H9 (cell line): Measurements from ENCODE around the gene ADAM22. TPM values are rescaled to one million over a fixed set of nuclear protein-coding genes. Genes with fewer than 3 reads are reported as not detected.
A peak's percentile ranks its signal among the peaks of the same experiment; 100 is the strongest.
"Not testable (repeated sequence)": the region's sequence is repeated elsewhere in the genome, so short reads cannot be mapped to it uniquely, and the experiment has no call there.

Source experiments
- DNase-seq: peaks from one replicate; pipeline ENCODE4 v3.0.0-alpha.2; 2017
- H2AFZ ChIP-seq: one replicate; pipeline ENCODE4 v1.6.1; 2013; ENCODE audit warnings: mild to moderate bottlenecking, low read length, control low read depth, moderate library complexity
- H2AK5ac ChIP-seq: 2 replicates; pipeline ENCODE4 v1.6.1; 2013; ENCODE audit warnings: low read length, control low read depth, mixed read lengths; ENCODE audit not compliant: insufficient read length
- H2BK120ac ChIP-seq: one replicate; pipeline ENCODE4 v1.6.1; 2013; ENCODE audit warnings: low read depth, mild to moderate bottlenecking, low read length, control low read depth, inconsistent platforms; ENCODE audit not compliant: poor library complexity, severe bottlenecking
- H2BK12ac ChIP-seq: 2 replicates; pipeline ENCODE4 v1.6.1; 2013; ENCODE audit warnings: low read length, control low read depth, mixed read lengths, low read depth; ENCODE audit not compliant: insufficient read length
- H2BK15ac ChIP-seq: 2 replicates; pipeline ENCODE4 v1.6.1; 2013; ENCODE audit warnings: low read depth, low read length, control low read depth
- H2BK20ac ChIP-seq: one replicate; pipeline ENCODE4 v1.6.1; 2013; ENCODE audit warnings: low read depth, mild to moderate bottlenecking, low read length, control low read depth, inconsistent platforms; ENCODE audit not compliant: poor library complexity, severe bottlenecking
- H2BK5ac ChIP-seq: 2 replicates; pipeline ENCODE4 v1.6.1; 2013; ENCODE audit warnings: low read length, control low read depth, mixed read lengths; ENCODE audit not compliant: insufficient read length
- H3K14ac ChIP-seq: 2 replicates; pipeline ENCODE4 v1.6.1; 2013; ENCODE audit warnings: low read length, control low read depth; ENCODE audit not compliant: insufficient read depth
- H3K18ac ChIP-seq: 2 replicates; pipeline ENCODE4 v1.6.1; 2013; ENCODE audit warnings: low read depth, mild to moderate bottlenecking, mixed read lengths, low read length, control low read depth; ENCODE audit not compliant: insufficient read length
- H3K23ac ChIP-seq: 2 replicates; pipeline ENCODE4 v1.6.1; 2013; ENCODE audit warnings: low read length, control low read depth, mixed read lengths, low read depth; ENCODE audit not compliant: insufficient read length
- H3K23me2 ChIP-seq: 2 replicates; pipeline ENCODE4 v1.6.1; 2013; ENCODE audit warnings: low read depth, mild to moderate bottlenecking, mixed read lengths, low read length, control low read depth; ENCODE audit not compliant: insufficient read length, poor library complexity, severe bottlenecking
- H3K27ac ChIP-seq: 2 replicates; pipeline ENCODE4 v1.5.1; 2013; ENCODE audit warnings: low read length, control low read depth, mixed read lengths, low read depth; ENCODE audit not compliant: insufficient read length
- H3K27me3 ChIP-seq: 2 replicates; pipeline ENCODE4 v1.6.1; 2013; ENCODE audit warnings: low read length, control low read depth, inconsistent platforms; ENCODE audit not compliant: insufficient read depth
- H3K4ac ChIP-seq: 2 replicates; pipeline ENCODE4 v1.6.1; 2013; ENCODE audit warnings: low read depth, mild to moderate bottlenecking, control low read depth, inconsistent platforms, low read length, moderate library complexity
- H3K4me1 ChIP-seq: 2 replicates; pipeline ENCODE4 v1.6.1; 2013; ENCODE audit warnings: low read length, control low read depth, inconsistent platforms; ENCODE audit not compliant: insufficient read depth
- H3K4me2 ChIP-seq: 2 replicates; pipeline ENCODE4 v1.6.1; 2013; ENCODE audit warnings: low read length, control low read depth, mixed read lengths; ENCODE audit not compliant: insufficient read length, insufficient read depth
- H3K56ac ChIP-seq: 2 replicates; pipeline ENCODE4 v1.6.1; 2013; ENCODE audit warnings: low read depth, mild to moderate bottlenecking, mixed read lengths, low read length, control low read depth; ENCODE audit not compliant: insufficient read length
- H3K79me1 ChIP-seq: 2 replicates; pipeline ENCODE4 v1.6.1; 2013; ENCODE audit warnings: low read depth, mild to moderate bottlenecking, moderate library complexity, low read length, control low read depth, inconsistent platforms; ENCODE audit not compliant: insufficient read depth, poor library complexity, severe bottlenecking
- H3K79me2 ChIP-seq: 2 replicates; pipeline ENCODE4 v1.6.1; 2013; ENCODE audit warnings: low read length, control low read depth, inconsistent platforms; ENCODE audit not compliant: insufficient read depth
- H3K9ac ChIP-seq: 2 replicates; pipeline ENCODE4 v1.6.1; 2013; ENCODE audit warnings: low read length, control low read depth, mixed read lengths; ENCODE audit not compliant: insufficient read length; ENCODE audit errors: extremely low read depth
- H3K9me3 ChIP-seq: one replicate; pipeline ENCODE4 v1.6.1; 2013; ENCODE audit warnings: low read depth, low read length, inconsistent platforms; ENCODE audit not compliant: control insufficient read depth
- H3T11ph ChIP-seq: one replicate; pipeline ENCODE4 v1.6.1; 2013; ENCODE audit warnings: mild to moderate bottlenecking, low read length, control low read depth, inconsistent platforms
- H4K20me1 ChIP-seq: one replicate; pipeline ENCODE4 v1.6.1; 2013; ENCODE audit not compliant: control insufficient read depth, insufficient read length, insufficient read depth
- H4K5ac ChIP-seq: 2 replicates; pipeline ENCODE4 v1.6.1; 2013; ENCODE audit warnings: low read depth, mild to moderate bottlenecking, mixed read lengths, low read length, control low read depth; ENCODE audit not compliant: insufficient read length
- H4K8ac ChIP-seq: replicated peaks from 2 replicates; pipeline ENCODE4 v1.6.1; 2013; ENCODE audit warnings: low read length, control low read depth, mixed read lengths, low read depth; ENCODE audit not compliant: insufficient read length
- H4K91ac ChIP-seq: 2 replicates; pipeline ENCODE4 v1.6.1; 2013; ENCODE audit warnings: low read depth, mild to moderate bottlenecking, moderate library complexity, mixed read lengths, low read length, control low read depth; ENCODE audit not compliant: insufficient read length
- H3K27ac Mint-ChIP-seq, 3 experiments: 2 replicates in 2 of 3; 3 replicates in 1 of 3; pipeline ENCODE4 v1.8.0; 2020 to 2021; ENCODE audit warnings: mixed read lengths in 3 of 3, mild to moderate bottlenecking in 1 of 3, moderate library complexity in 1 of 3
- H3K27me3 Mint-ChIP-seq: 2 replicates; pipeline ENCODE4 v1.8.0; 2021; ENCODE audit warnings: low read depth, mild to moderate bottlenecking, moderate library complexity, mixed read lengths
- H3K36me3 Mint-ChIP-seq, 3 experiments: 2 replicates in 2 of 3; 3 replicates in 1 of 3; pipeline ENCODE4 v1.8.0; 2020 to 2021; ENCODE audit warnings: low read depth in 3 of 3, mixed read lengths in 3 of 3; ENCODE audit not compliant: insufficient read depth in 1 of 3
- H3K4me1 Mint-ChIP-seq, 2 experiments: 2 replicates each; pipeline ENCODE4 v1.8.0; 2020; ENCODE audit warnings: mixed read lengths in 2 of 2
- H3K4me3 Mint-ChIP-seq, 2 experiments: 2 replicates in 1 of 2; 3 replicates in 1 of 2; pipeline ENCODE4 v1.8.0; 2020 to 2021; ENCODE audit warnings: mild to moderate bottlenecking in 2 of 2, mixed read lengths in 2 of 2, moderate library complexity in 1 of 2
- H3K9me3 Mint-ChIP-seq, 2 experiments: 2 replicates in 1 of 2; 3 replicates in 1 of 2; pipeline ENCODE4 v1.8.0; 2020; ENCODE audit warnings: mild to moderate bottlenecking in 2 of 2, mixed read lengths in 2 of 2, moderate library complexity in 1 of 2
- WGBS: extraction: QIAGEN DNeasy Blood & Tissue Kit; methylation state at CpG from one replicate; pipeline ENCODE4 v1.1.7; 2013; ENCODE audit warnings: missing lambda C conversion rate, low lambda C conversion rate, mixed read lengths; ENCODE audit not compliant: insufficient read length; ENCODE audit errors: extremely low coverage; 5-methylcytosine and 5-hydroxymethylcytosine counted together
- total RNA-seq: library from RNA; stranded (reverse); gene quantifications from 2 replicates; pipeline ENCODE4 v1.2.1, GENCODE V29; 2021
- TF ChIP-seq, protein P1 (sequence below): fragments of 200-600 bp; sonication (generic); conservative IDR thresholded peaks from 3 replicates; pipeline ENCODE4 v1.8.0; 2021; ENCODE audit warnings: antibody characterized with exemption, mild to moderate bottlenecking

Gene ADAM22
- total RNA-seq, 1 experiment from 2014 or later: 8.7 TPM

DNA sequence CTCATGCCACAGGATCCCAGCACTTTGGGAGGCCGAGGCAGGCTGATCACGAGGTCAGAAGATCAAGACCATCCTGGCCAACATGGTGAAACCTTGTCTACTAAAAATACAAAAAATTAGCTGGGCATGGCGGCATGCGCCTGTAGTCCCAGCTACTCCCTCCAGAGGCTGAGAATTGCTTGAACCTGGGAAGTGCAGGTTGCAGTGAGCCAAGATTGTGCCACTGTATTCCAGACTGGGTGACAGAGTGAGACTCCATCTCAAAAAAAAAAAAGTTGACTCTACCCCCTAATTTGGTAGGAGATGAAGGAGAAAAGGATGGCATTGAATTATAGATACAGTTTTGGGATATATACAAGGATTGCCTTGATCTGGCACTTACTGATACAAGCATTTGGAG, 25.2 kb upstream of the ADAM22 start:
- not testable (repeated sequence) for H3K14ac ChIP-seq, H2BK12ac ChIP-seq, H3K23ac ChIP-seq, H3K56ac ChIP-seq, H4K5ac ChIP-seq, H2AK5ac ChIP-seq, H3K4me1 Mint-ChIP-seq, H3K27me3 Mint-ChIP-seq, H3K4me3 Mint-ChIP-seq, H2BK5ac ChIP-seq, H2AFZ ChIP-seq, H3K4me2 ChIP-seq, H3T11ph ChIP-seq, H4K8ac ChIP-seq, DNase-seq, H2BK120ac ChIP-seq, H2BK15ac ChIP-seq, H3K4ac ChIP-seq, H3K9me3 Mint-ChIP-seq, H4K20me1 ChIP-seq, H3K9ac ChIP-seq, H3K79me1 ChIP-seq, H3K27ac ChIP-seq, H4K91ac ChIP-seq, H2BK20ac ChIP-seq, H3K27ac Mint-ChIP-seq, H3K9me3 ChIP-seq, H3K27me3 ChIP-seq, H3K18ac ChIP-seq, H3K79me2 ChIP-seq, H3K4me1 ChIP-seq, H3K23me2 ChIP-seq
- peaks cover 13 to 34% (median 16%) of the 10 kb centered on the region in 3 experiments; a peak in 6 of 7 replicates for H3K36me3 Mint-ChIP-seq
- TF ChIP-seq, protein P1, sequence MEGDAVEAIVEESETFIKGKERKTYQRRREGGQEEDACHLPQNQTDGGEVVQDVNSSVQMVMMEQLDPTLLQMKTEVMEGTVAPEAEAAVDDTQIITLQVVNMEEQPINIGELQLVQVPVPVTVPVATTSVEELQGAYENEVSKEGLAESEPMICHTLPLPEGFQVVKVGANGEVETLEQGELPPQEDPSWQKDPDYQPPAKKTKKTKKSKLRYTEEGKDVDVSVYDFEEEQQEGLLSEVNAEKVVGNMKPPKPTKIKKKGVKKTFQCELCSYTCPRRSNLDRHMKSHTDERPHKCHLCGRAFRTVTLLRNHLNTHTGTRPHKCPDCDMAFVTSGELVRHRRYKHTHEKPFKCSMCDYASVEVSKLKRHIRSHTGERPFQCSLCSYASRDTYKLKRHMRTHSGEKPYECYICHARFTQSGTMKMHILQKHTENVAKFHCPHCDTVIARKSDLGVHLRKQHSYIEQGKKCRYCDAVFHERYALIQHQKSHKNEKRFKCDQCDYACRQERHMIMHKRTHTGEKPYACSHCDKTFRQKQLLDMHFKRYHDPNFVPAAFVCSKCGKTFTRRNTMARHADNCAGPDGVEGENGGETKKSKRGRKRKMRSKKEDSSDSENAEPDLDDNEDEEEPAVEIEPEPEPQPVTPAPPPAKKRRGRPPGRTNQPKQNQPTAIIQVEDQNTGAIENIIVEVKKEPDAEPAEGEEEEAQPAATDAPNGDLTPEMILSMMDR: peak; percentile 44
- WGBS: no CpG with 5 or more reads among the region's 4 CpGs
